Activated T-cell treated with anti-CD3 and anti-CD28 coated beads for 4 hours (primary cell): ENCODE measurements around the gene BMI1.
"Not testable (repeated sequence)": the region's sequence is repeated elsewhere in the genome, so short reads cannot be mapped to it uniquely, and the experiment has no call there.

Experiments used
- DNase-seq: peaks from one replicate; pipeline ENCODE4 v3.0.0-alpha.2; 2020

Gene BMI1

DNA sequence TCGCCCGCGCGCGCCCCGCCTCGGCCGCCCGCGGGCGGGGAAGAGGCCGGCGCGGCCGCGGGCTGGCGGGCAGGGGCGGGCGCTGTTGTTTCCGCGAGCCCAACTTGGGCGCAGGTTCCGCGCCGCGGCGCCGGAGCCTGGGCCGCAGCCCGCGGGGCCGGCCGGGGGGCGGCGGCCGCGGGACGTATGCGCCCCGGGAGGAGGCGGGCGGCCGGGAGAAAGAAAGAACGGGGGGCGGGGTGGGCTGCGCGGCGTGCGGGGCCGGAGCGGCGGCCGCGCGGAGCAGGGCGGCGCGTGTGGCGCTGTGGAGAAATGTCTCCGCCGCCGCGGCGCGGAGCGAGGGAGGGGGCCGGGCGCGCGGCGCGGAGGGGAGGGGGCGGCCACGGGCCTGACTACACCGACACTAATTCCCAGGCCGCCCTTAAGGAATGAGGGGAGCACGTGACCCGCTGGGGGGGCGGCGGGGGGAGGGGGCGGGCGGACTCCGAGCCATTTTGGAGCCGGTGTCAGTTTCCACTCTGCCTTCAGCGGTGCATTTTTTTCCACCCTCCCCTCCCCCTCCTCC lies at the start of gene BMI1:
BMI1 (plus strand) TSS at position 509 of the 565 bp plus-strand sequence. CDS start 5,351 bp downstream, outside the sequence.
- DNase-seq, result no peak

DNA sequence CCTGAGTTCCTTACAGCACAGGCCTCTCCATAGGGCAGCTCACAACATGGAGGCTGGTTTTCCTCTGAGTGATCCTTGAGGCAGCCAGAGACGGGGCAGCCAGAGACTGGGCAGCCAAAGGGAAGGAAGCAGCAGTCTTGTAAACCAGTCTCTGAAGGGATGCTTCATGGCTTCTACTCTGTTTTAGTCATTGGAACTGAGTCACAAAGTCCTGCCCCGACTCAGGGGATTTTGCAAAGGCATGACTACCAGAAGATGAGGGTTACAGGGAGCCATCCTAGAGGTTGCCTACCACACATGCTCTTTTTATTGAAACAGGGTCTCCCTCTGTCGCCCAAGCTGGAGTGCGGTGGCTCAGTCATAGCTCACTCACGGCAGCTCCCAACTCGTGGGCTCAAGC lies 49.1 kb upstream of the BMI1 start:
- no peak for DNase-seq

DNA sequence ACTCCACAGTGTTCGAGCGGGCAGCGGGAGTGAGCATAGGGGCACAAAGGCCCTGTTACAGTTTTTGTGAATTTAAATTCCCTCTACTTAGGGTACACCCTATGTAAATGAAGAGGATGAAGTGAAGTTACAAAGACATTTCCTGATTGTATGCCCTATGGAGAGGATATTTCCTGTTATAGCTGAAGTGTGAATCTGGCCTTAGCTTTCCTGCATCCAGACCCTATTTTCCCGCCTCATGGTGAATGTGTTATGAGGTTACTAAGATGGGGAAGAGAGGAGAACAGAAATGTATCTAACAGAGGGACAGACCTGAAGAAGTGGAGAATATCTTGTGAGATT lies 42.5 kb upstream of the BMI1 start:
- DNase-seq, result no peak

DNA sequence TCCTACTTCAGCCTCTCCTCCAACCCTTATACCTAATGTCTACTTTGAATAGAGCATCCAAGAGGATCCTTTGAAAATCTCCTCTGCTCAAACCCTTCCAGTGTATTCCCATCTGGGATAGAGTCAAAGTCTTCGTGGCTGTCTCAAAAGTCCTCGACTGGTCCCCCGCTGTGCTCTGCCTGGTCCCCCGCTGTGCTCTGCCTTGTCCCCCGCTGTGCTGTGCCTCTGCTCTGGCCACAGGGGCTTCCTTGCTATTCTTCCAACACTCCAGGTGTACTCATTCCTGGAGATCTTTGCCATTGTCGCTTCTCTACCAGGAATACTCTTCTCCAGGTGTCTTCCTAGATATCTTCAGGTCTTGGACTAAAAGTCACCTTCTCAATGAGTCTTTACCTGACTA lies 40.8 kb upstream of the BMI1 start:
- DNase-seq, result no peak

- DNase-seq, result no peak
Measured at GRCh38 chr10:22285130-22285529, 35.8 kb upstream of the BMI1 start.

GRCh38 chr10:22293747-22294404 lies 27.0 kb upstream of the BMI1 start:
- DNase-seq, result no peak

DNA sequence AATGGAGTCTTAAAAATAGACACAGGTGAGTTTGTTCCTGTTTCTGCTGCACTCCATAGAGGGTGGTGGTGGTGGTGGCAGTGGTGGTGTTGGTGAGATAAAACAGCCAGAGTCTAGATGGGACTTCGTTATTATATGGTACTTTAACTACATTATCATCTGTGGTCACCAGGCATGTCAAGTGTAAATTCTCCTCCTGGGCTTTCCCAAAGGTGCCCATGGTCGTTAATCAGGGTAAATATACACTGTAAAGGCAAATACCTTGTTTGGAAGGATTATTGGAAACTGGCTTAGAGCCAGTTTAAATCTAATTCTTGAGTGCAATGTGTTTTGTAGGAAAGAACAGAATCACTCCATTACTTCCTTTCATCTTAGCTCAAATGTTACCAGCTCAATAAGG lies 26.2 kb upstream of the BMI1 start:
- DNase-seq, result no peak

GRCh38 chr10:22301193-22301592 lies 19.7 kb upstream of the BMI1 start:
- DNase-seq, result no peak

- no peak for DNase-seq
Measured at GRCh38 chr10:22303461-22303860, 17.4 kb upstream of the BMI1 start.

DNA sequence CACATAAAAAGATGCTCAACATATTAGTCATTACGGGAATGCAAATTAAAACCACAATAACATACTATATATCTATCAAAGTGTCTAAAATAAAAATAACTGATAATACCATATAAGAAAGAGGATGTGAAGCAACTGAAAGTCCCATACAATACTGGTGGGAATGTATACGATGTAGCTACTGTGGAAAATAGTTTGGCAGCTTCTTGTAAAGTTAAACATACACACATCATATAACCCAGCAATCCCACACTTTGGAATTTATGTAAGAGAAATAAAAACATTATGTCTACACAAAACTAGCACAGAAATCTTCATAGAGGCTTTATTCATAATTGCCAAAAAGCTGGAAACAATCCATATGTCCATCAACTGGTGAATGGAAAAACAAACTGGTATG lies 15.2 kb upstream of the BMI1 start:
- DNase-seq, result no peak

DNA sequence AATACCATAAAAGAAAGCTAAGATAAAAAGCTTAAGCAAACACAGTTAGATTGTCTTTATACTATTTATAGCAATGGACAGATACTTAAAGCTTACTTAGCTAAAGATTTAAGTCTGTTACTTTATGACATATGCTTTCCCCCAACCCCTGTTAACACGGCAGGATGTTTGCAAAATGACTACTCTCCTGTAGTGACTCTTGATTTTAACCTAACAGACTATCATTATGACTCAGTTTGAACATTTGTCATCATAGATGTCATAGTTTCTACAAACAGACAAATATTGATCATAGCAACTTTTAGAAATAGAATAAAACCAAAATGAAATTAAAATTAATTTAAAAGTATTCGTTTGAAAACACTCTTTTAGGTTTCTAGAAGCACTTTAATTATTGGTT lies 12.5 kb upstream of the BMI1 start:
- no peak for DNase-seq

DNA sequence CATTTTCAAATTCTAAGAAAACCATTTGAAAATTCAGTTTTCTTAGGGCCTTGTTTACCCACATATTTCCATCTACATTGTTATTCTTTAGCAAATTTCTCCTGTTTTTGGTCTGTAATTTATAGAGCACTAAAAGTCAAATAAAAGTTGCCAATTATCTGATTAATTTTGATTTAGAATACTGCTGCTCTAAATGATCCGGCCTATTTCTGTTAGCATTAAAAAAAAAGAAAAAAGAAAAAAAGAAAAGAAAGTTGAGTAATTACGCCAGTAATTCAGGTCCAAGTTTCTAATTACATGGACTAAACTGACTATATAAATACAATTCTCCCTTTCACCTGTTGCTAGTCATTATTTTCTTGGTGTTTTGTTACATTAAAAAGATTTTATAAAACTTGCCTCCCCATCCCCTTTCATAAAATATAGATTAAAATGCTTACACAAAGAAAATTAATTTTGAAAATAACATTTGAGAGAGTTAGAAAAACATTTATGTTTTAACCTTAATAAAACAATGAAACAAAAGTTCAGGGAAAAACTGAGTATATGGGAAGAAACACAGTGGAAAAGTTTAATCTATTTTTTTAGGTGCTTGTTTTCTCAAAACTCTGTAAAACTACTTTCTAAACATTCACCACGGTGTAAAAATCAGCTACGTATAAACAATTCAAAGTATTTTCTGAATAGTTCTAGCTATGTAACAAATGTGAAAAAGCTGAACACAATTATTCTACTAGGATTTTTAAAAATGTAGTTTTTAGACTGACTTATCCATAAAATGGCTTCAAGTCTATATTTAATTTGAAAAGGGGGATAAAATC lies 11.5 kb upstream of the BMI1 start:
- DNase-seq, result no peak

DNA sequence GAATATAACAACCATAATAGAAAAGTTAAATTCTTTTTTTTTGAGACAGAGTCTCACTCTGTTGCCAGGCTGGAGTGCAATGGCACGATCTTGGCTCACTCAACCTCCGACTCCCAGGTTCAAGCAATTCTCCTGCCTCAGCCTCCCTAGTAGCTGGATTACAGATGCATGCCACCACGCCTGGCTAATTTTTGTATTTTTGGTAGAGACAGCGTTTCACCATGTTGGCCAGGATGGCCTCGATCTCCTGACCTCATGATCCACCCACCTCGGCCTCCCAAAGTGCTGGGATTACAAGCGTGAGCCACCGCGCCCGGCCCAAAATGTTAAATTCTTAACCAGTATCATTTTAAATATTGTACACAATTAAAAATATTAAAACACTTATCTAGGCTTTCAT lies 10.9 kb upstream of the BMI1 start:
- not testable (repeated sequence) for DNase-seq

GRCh38 chr10:22310928-22311327 lies 10.0 kb upstream of the BMI1 start:
- DNase-seq, result no peak

GRCh38 chr10:22314852-22315251 lies 6.0 kb upstream of the BMI1 start:
- DNase-seq, result no peak

- DNase-seq, result no peak
Measured at GRCh38 chr10:22315455-22316285, 5.2 kb upstream of the BMI1 start.

DNA sequence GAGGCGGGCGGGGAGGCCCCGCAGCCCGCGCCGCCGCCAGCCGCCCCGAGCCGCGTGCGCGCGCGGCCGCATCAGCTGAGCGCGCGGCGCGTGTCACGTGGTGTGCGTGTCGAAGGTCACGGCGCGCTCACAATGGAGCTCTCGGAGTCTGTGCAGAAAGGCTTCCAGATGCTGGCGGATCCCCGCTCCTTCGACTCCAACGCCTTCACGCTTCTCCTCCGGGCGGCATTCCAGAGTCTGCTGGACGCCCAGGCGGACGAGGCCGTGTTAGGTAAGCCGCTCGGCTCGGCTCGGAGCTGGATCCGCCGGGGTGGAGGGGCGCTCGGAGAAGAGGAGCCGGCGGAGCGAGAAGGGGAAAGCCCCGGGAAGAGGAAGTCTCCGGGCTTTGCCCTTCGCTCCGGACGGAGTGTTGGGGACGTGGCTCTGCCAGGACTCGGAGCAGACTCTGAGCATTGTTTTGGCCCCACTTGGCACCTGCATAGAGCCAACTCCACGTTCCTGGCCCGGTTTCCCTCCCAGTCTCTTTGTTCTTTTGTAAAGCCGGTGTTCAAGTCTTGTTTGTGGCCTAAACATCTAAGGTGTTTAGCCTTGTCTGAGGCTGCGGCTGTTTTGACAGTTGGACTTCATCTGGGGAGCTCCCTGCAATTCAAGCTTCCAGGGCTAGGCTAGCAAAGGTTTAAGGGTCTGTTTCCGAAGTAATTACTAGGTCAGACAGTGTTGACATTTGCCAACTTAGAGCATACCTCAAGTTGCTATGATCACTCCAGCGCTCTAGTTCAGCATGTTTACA lies 4.4 kb upstream of the BMI1 start, which contains the start of gene COMMD3:
COMMD3 (plus strand) TSS at position 103 of the 790 bp plus-strand sequence; CDS start at position 133, 30 bp downstream.
- peak; percentile 35 for DNase-seq

DNA sequence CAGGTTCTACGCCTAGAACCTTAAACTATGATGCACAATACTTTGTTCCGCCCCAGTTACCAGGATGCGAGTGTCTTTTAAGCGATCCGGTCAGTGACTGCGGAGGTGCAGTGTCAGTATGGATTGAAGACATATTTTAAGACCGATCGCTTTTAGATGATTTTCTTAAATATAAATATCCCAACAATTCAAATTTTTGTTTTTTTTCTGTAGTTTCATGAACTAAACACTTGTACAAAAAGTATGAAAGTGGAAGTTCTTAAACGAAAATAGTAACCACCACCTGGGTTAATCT lies 3.9 kb upstream of the BMI1 start:
- DNase-seq, result no peak

DNA sequence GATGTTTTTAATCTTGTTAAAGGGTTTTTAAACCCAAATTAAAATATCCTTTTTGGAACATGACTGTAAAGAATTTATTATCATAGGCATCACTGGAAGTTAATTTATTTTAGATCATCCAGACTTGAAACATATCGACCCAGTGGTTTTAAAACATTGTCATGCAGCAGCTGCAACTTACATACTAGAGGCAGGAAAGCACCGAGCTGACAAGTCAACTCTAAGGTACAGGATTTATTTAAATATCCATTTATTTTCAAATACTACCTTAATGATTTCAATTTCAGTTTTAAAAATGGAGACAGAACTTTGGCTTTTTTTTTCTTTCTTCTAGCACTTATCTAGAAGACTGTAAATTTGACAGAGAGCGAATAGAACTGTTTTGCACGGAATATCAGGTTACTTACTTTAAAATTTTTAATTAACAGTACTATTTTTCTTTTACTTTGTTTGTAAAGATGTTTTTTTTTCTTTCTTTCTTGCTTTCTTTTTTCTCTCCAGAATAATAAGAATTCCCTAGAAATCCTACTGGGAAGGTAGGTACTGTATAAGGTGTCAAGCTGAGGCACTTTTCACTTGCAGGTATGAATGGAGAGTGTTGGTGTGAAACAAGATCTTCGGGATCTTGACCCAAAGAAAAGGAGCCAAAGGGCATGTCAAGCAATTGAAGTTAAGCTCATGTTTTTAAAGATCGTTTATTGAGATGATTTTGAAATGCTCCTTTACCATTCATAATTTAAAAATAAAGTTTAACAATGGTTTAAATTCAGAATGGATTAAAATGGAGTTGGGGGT lies 2.9 kb upstream of the BMI1 start:
- DNase-seq, result no peak

DNA sequence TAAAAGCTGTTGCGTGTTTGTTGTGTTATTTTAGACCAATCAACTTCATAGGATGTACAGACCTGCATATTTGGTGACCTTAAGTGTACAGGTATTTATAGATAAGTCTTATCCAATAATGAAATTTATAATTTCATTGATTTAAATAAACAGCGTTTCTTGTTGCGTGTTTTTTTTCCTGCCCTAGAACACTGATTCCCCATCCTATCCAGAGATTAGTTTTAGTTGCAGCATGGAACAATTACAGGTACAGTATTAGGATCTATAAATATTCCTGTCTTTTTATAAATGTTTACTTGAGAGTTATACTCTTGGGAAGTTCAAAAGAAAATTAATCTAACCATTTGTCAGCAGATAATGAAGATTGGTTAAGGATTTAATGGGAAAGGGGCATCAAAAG lies 2.1 kb upstream of the BMI1 start:
- no peak for DNase-seq

DNA sequence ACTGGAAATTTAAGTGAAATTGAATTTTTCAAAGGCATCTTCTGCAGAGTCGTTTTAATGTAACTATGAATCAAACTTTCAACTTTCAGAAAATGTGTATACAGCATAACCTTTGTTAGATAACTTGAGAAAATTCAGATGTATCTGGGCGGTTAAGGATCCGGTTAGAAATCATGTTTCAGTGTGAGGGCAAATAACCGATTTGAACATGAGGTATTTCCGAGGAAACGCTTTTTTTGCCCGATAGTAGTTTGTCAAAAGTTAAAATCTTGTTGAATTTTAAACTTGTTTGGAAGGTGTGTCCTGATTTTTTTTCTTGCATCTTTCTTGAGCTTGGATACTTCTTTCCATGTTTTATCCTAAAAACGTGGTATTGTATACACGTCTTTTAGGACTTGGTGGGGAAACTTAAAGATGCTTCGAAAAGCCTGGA lies 1.3 kb upstream of the BMI1 start:
- DNase-seq, result no peak
